Measurements from ENCODE around the gene CD300LF.

DNA sequence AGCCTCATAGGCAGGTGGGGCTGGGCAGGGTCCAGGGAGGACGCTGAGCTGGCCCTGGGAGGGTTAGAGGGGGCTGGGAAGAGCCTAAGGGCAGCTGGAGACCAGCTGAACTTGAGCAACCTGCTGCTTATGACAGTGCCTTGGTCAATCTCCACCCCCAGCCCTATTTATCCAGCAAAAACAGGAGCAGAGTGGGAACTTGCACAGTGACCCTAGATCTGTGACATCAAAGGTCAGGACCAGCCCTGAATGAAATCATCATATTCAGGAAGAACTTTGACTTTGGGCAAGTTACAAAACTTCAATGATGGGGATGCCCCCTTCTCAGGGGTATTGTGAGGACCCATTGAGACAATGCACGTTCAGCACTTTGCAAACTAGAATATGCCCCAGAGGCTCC lies 9.4 kb downstream of the CD300LF start:
- TF ChIP-seq EZH2 (IDR thresholded peaks at IDR 0.05; ENCODE audit: borderline replicate concordance) (no peak), EZH2phosphoT487 (IDR thresholded peaks at IDR 0.05; ENCODE audit: low read depth, severe bottlenecking, unreplicated experiment) (no peak)
- TF ChIP-seq, protein P1, sequence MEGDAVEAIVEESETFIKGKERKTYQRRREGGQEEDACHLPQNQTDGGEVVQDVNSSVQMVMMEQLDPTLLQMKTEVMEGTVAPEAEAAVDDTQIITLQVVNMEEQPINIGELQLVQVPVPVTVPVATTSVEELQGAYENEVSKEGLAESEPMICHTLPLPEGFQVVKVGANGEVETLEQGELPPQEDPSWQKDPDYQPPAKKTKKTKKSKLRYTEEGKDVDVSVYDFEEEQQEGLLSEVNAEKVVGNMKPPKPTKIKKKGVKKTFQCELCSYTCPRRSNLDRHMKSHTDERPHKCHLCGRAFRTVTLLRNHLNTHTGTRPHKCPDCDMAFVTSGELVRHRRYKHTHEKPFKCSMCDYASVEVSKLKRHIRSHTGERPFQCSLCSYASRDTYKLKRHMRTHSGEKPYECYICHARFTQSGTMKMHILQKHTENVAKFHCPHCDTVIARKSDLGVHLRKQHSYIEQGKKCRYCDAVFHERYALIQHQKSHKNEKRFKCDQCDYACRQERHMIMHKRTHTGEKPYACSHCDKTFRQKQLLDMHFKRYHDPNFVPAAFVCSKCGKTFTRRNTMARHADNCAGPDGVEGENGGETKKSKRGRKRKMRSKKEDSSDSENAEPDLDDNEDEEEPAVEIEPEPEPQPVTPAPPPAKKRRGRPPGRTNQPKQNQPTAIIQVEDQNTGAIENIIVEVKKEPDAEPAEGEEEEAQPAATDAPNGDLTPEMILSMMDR (IDR thresholded peaks at IDR 0.05; ENCODE audit: poor library complexity) = no peak

All from hepatocyte (in vitro differentiated cells).